Astrocyte of the cerebellum (primary cell): ENCODE measurements around the gene RAB10.
"Not testable (repeated sequence)": the region's sequence is repeated elsewhere in the genome, so short reads cannot be mapped to it uniquely, and the experiment has no call there.

Experiments
- DNase-seq: peaks from one replicate; pipeline ENCODE4 v3.0.0-alpha.2; 2011; ENCODE audit warnings: low read depth
- H3K4me3 ChIP-seq: 2 replicates; pipeline ENCODE4 v1.5.1; 2011; ENCODE audit warnings: mild to moderate bottlenecking, low read depth, low read length, moderate library complexity
- CTCF ChIP-seq: IDR thresholded peaks from 2 replicates; pipeline ENCODE4 v1.5.1; 2012; ENCODE audit warnings: low read length, low read depth, moderate library complexity, mild to moderate bottlenecking; ENCODE audit errors: missing control alignments
- in situ Hi-C: cut with HindIII; loops from 2 replicates; pipeline ENCODE4 v1.10.0; 2017; ENCODE audit warnings: low sequenced_read_pairs

The RAB10 gene

GRCh38 chr2:26024260-26024659 is 9.6 kb upstream of the RAB10 start:
- in situ Hi-C loops: no loop called here
- DNase-seq: no peak
- H3K4me3 ChIP-seq: no peak overlapping the region
- no peak for TF ChIP-seq CTCF

GRCh38 chr2:26025509-26025908 is 8.4 kb upstream of the RAB10 start:
- TF ChIP-seq CTCF: no peak
- in situ Hi-C loops: no loop called here
- no peak for DNase-seq
- H3K4me3 ChIP-seq: no peak overlapping the region

- in situ Hi-C loops, H3K4me3 ChIP-seq, DNase-seq: not testable (repeated sequence)
Observed at GRCh38 chr2:26028083-26028482, 5.8 kb upstream of the RAB10 start.

- peak overlapping the region; percentile 89 for H3K4me3 ChIP-seq
- DNase-seq, in situ Hi-C loops: not testable (repeated sequence)
Observed at GRCh38 chr2:26032586-26033269, 1.2 kb upstream of the RAB10 start.

- in situ Hi-C loops: no loop called here
- TF ChIP-seq CTCF: no peak
- H3K4me3 ChIP-seq: peak overlapping the region; percentile 89
- DNase-seq: peak; percentile 69
Observed at GRCh38 chr2:26033270-26033817, 540 bp upstream of the RAB10 start.

GRCh38 chr2:26034637-26034992 is 731 bp downstream of the RAB10 start:
- no peak for DNase-seq
- in situ Hi-C loops: no loop called here
- TF ChIP-seq CTCF: no peak
- peak overlapping the region; percentile 89 for H3K4me3 ChIP-seq

GRCh38 chr2:26035090-26035743 is 1.3 kb downstream of the RAB10 start:
- no peak for DNase-seq
- TF ChIP-seq CTCF: no peak
- in situ Hi-C loops: no loop called here
- H3K4me3 ChIP-seq: peak overlapping the region; percentile 89
